GM23338 (cell line): ENCODE data around the gene SLC37A2. TPM values are rescaled to one million over a fixed set of nuclear protein-coding genes. Genes with fewer than 3 reads are reported as not detected.

Source experiments
- ATAC-seq: fragments of 200-7000 bp; cut with Tn5 transposase; 3 replicates; pipeline ENCODE4 v1.9.1; 2020
- DNase-seq: peaks from one replicate; pipeline ENCODE4 v3.0.0-alpha.2; 2015; ENCODE audit warnings: low spot score
- H2AFZ ChIP-seq: fragments of 200-600 bp; sonication (generic); 2 replicates; pipeline ENCODE4 v1.8.0; 2016; ENCODE audit warnings: antibody characterized with exemption, mild to moderate bottlenecking, moderate library complexity
- H3F3A ChIP-seq: fragments of 200-600 bp; sonication (generic); replicated peaks from 2 replicates; pipeline ENCODE4 v1.8.0; 2017; ENCODE audit warnings: antibody characterized with exemption, mixed run types, low read depth
- H3K27ac ChIP-seq: fragments of 200-600 bp; sonication (generic); 2 replicates; pipeline ENCODE4 v1.6.1; 2016; ENCODE audit warnings: low read depth
- H3K27me3 ChIP-seq: fragments of 200-600 bp; sonication (generic); 2 replicates; pipeline ENCODE4 v1.8.0; 2016; ENCODE audit warnings: mild to moderate bottlenecking, mixed run types, moderate library complexity; ENCODE audit not compliant: insufficient read depth
- H3K36me3 ChIP-seq: fragments of 200-600 bp; sonication (generic); 2 replicates; pipeline ENCODE4 v1.8.0; 2016; ENCODE audit warnings: mild to moderate bottlenecking; ENCODE audit not compliant: insufficient read depth
- H3K4me1 ChIP-seq: fragments of 200-600 bp; sonication (generic); 2 replicates; pipeline ENCODE4 v1.8.0; 2016; ENCODE audit warnings: mild to moderate bottlenecking, moderate library complexity; ENCODE audit not compliant: insufficient read depth
- H3K4me2 ChIP-seq: fragments of 200-600 bp; sonication (generic); 2 replicates; pipeline ENCODE4 v1.7.1; 2017; ENCODE audit warnings: mixed run types
- H3K4me3 ChIP-seq: fragments of 200-600 bp; sonication (generic); 2 replicates; pipeline ENCODE4 v1.6.1; 2016; ENCODE audit warnings: mixed run types
- H3K79me2 ChIP-seq: fragments of 200-600 bp; sonication (generic); replicated peaks from 2 replicates; pipeline ENCODE4 v1.8.0; 2017; ENCODE audit warnings: mild to moderate bottlenecking; ENCODE audit not compliant: insufficient read depth
- H3K9me2 ChIP-seq: fragments of 200-600 bp; sonication (generic); 2 replicates; pipeline ENCODE4 v1.8.0; 2017; ENCODE audit not compliant: insufficient read depth
- H4K20me1 ChIP-seq: fragments of 200-600 bp; sonication (generic); replicated peaks from 2 replicates; pipeline ENCODE4 v1.8.0; 2017; ENCODE audit warnings: mild to moderate bottlenecking; ENCODE audit not compliant: insufficient read depth
- H3K27ac Mint-ChIP-seq: 2 replicates; pipeline ENCODE4 v1.8.0; 2020; ENCODE audit warnings: inconsistent platforms, mild to moderate bottlenecking, moderate library complexity, mixed read lengths
- H3K27me3 Mint-ChIP-seq: 3 replicates; pipeline ENCODE4 v1.8.0; 2022; ENCODE audit warnings: low read depth, mild to moderate bottlenecking, moderate library complexity, mixed read lengths, inconsistent platforms; ENCODE audit not compliant: insufficient read depth, poor library complexity
- H3K36me3 Mint-ChIP-seq: 3 replicates; pipeline ENCODE4 v1.8.0; 2021; ENCODE audit warnings: low read depth, mild to moderate bottlenecking, inconsistent platforms, moderate library complexity, mixed read lengths
- H3K4me1 Mint-ChIP-seq: 3 replicates; pipeline ENCODE4 v1.8.0; 2020; ENCODE audit warnings: mild to moderate bottlenecking, inconsistent platforms, mixed read lengths
- H3K4me3 Mint-ChIP-seq: 3 replicates; pipeline ENCODE4 v1.8.0; 2021; ENCODE audit warnings: moderate library complexity, mild to moderate bottlenecking, inconsistent platforms, mixed read lengths
- H3K9me3 Mint-ChIP-seq: 3 replicates; pipeline ENCODE4 v1.8.0; 2020; ENCODE audit warnings: moderate library complexity, mild to moderate bottlenecking, inconsistent platforms, mixed read lengths
- CREB1 ChIP-seq: fragments of 250-450 bp; sonication (Bioruptor Pico); IDR thresholded peaks from 2 replicates; pipeline ENCODE4 v1.5.0; 2020; ENCODE audit warnings: low read depth, mild to moderate bottlenecking, moderate library complexity
- CTCF ChIP-seq, 2 experiments: fragments of 200-600 bp in 1 of 2; sonication (generic) in 1 of 2; conservative IDR thresholded peaks; 2 replicates each; pipeline versions ENCODE4 v1.5.1 to v1.6.1; 2016 to 2017; ENCODE audit warnings: antibody characterized with exemption in 2 of 2, low read depth in 2 of 2, mild to moderate bottlenecking in 2 of 2, moderate library complexity in 1 of 2
- ETS1 ChIP-seq: IDR thresholded peaks from 2 replicates; pipeline ENCODE4 v1.6.1; 2016; ENCODE audit warnings: antibody characterized with exemption
- EZH2 ChIP-seq: fragments of 200-600 bp; sonication (generic); IDR thresholded peaks from one replicate; pipeline ENCODE4 v1.8.0; 2017; ENCODE audit warnings: antibody characterized with exemption, mild to moderate bottlenecking, low read depth; ENCODE audit not compliant: unreplicated experiment
- EZH2phosphoT487 ChIP-seq: fragments of 200-600 bp; sonication (generic); IDR thresholded peaks from one replicate; pipeline ENCODE4 v1.8.1; 2018; ENCODE audit warnings: antibody characterized with exemption; ENCODE audit not compliant: unreplicated experiment
- JUNB ChIP-seq: IDR thresholded peaks from one replicate; pipeline ENCODE4 v1.6.1; 2016; ENCODE audit warnings: antibody characterized with exemption; ENCODE audit not compliant: unreplicated experiment
- NANOG ChIP-seq: IDR thresholded peaks from 2 replicates; pipeline ENCODE4 v1.6.1; 2016; ENCODE audit warnings: antibody characterized with exemption, borderline replicate concordance
- POLR2AphosphoS5 ChIP-seq: IDR thresholded peaks from 2 replicates; pipeline ENCODE4 v1.6.1; 2016; ENCODE audit warnings: antibody characterized with exemption, low read depth
- STAT1 ChIP-seq: IDR thresholded peaks from one replicate; pipeline ENCODE4 v1.6.1; 2016; ENCODE audit warnings: antibody characterized with exemption; ENCODE audit not compliant: unreplicated experiment
- ZNF114 ChIP-seq: fragments of 250-450 bp; sonication (Bioruptor Pico); IDR thresholded peaks from 2 replicates; pipeline ENCODE4 v1.5.0; 2020; ENCODE audit warnings: mild to moderate bottlenecking, moderate library complexity
- ZNF331 ChIP-seq: fragments of 250-450 bp; sonication (Bioruptor Pico); IDR thresholded peaks from 2 replicates; pipeline ENCODE4 v1.5.0; 2020; ENCODE audit warnings: low read depth, mild to moderate bottlenecking, moderate library complexity
- polyA plus RNA-seq: library from polyadenylated mRNA; unstranded; fragments of >200 nt; fragmentation: Nextera tagmentation; extraction: Ambion mirVana; gene quantifications from 2 replicates; pipeline ENCODE4 v1.2.1, GENCODE V29; 2016
- total RNA-seq: library from RNA; depleted of rRNA; stranded (reverse); fragments of >200 nt; shearing (Covaris generic); gene quantifications from 2 replicates; pipeline ENCODE4 v1.2.3, GENCODE V29; 2014
- TF ChIP-seq, protein P1 (sequence below): fragments of 250-450 bp; sonication (Bioruptor Pico); IDR thresholded peaks from 2 replicates; pipeline ENCODE4 v1.5.0; 2020; ENCODE audit warnings: mild to moderate bottlenecking, moderate library complexity
- TF ChIP-seq, protein P2 (sequence below): IDR thresholded peaks from one replicate; pipeline ENCODE4 v1.6.1; 2018; ENCODE audit warnings: antibody characterized with exemption; ENCODE audit not compliant: unreplicated experiment

The SLC37A2 gene
- total and polyA plus RNA-seq, 2 experiments from 2014 or later: 0.40 to 1.6 TPM

- Histone ChIP-seq H3K4me3 (no peak overlapping the region), H3K27ac (no peak overlapping the region), H4K20me1 (no peaks in the 10 kb centered on the region), H3K4me2 (no peak overlapping the region), H2AFZ (no peak overlapping the region), H3K36me3 (no peaks in the 10 kb centered on the region), H3K79me2 (no peaks in the 10 kb centered on the region), H3K27me3 (no peaks in the 10 kb centered on the region), H3K9me2 (no peaks in the 10 kb centered on the region), H3K4me1 (no peaks in the 10 kb centered on the region), H3F3A (no peaks in the 10 kb centered on the region)
- H3K4me3 Mint-ChIP-seq: no peak overlapping the region
- H3K27me3 Mint-ChIP-seq: peaks cover 18% of the 10 kb centered on the region
- H3K4me1 Mint-ChIP-seq: peaks cover 2% of the 10 kb centered on the region; the same call in 2 of the 3 replicates
- no peaks in the 10 kb centered on the region; the same call in 2 of the 3 replicates for H3K9me3 Mint-ChIP-seq
- no peaks in the 10 kb centered on the region for H3K36me3 Mint-ChIP-seq
- no peak for ATAC-seq
- TF ChIP-seq NANOG (no peak), JUNB (no peak), CREB1 (CRISPR knock-in tag) (no peak), EZH2phosphoT487 (no peak), EZH2 (no peak), CTCF (conservative IDR thresholded peaks at IDR 0.05; ENCODE audit: low read depth in 2 of 2) (no peak), ZNF114 (CRISPR knock-in tag) (no peak), ETS1 (no peak), ZNF331 (CRISPR knock-in tag) (no peak), STAT1 (no peak), POLR2AphosphoS5 (no peak)
- TF ChIP-seq, protein P1, sequence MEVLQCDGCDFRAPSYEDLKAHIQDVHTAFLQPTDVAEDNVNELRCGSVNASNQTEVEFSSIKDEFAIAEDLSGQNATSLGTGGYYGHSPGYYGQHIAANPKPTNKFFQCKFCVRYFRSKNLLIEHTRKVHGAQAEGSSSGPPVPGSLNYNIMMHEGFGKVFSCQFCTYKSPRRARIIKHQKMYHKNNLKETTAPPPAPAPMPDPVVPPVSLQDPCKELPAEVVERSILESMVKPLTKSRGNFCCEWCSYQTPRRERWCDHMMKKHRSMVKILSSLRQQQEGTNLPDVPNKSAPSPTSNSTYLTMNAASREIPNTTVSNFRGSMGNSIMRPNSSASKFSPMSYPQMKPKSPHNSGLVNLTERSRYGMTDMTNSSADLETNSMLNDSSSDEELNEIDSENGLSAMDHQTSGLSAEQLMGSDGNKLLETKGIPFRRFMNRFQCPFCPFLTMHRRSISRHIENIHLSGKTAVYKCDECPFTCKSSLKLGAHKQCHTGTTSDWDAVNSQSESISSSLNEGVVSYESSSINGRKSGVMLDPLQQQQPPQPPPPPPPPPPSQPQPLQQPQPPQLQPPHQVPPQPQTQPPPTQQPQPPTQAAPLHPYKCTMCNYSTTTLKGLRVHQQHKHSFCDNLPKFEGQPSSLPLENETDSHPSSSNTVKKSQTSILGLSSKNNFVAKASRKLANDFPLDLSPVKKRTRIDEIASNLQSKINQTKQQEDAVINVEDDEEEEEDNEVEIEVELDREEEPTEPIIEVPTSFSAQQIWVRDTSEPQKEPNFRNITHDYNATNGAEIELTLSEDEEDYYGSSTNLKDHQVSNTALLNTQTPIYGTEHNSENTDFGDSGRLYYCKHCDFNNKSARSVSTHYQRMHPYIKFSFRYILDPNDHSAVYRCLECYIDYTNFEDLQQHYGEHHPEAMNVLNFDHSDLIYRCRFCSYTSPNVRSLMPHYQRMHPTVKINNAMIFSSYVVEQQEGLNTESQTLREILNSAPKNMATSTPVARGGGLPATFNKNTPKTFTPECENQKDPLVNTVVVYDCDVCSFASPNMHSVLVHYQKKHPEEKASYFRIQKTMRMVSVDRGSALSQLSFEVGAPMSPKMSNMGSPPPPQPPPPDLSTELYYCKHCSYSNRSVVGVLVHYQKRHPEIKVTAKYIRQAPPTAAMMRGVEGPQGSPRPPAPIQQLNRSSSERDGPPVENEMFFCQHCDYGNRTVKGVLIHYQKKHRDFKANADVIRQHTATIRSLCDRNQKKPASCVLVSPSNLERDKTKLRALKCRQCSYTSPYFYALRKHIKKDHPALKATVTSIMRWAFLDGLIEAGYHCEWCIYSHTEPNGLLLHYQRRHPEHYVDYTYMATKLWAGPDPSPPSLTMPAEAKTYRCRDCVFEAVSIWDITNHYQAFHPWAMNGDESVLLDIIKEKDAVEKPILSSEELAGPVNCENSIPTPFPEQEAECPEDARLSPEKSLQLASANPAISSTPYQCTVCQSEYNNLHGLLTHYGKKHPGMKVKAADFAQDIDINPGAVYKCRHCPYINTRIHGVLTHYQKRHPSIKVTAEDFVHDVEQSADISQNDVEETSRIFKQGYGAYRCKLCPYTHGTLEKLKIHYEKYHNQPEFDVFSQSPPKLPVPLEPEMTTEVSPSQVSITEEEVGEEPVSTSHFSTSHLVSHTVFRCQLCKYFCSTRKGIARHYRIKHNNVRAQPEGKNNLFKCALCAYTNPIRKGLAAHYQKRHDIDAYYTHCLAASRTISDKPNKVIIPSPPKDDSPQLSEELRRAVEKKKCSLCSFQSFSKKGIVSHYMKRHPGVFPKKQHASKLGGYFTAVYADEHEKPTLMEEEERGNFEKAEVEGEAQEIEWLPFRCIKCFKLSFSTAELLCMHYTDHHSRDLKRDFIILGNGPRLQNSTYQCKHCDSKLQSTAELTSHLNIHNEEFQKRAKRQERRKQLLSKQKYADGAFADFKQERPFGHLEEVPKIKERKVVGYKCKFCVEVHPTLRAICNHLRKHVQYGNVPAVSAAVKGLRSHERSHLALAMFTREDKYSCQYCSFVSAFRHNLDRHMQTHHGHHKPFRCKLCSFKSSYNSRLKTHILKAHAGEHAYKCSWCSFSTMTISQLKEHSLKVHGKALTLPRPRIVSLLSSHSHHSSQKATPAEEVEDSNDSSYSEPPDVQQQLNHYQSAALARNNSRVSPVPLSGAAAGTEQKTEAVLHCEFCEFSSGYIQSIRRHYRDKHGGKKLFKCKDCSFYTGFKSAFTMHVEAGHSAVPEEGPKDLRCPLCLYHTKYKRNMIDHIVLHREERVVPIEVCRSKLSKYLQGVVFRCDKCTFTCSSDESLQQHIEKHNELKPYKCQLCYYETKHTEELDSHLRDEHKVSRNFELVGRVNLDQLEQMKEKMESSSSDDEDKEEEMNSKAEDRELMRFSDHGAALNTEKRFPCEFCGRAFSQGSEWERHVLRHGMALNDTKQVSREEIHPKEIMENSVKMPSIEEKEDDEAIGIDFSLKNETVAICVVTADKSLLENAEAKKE (CRISPR knock-in tag): no peak
- TF ChIP-seq, protein P2, sequence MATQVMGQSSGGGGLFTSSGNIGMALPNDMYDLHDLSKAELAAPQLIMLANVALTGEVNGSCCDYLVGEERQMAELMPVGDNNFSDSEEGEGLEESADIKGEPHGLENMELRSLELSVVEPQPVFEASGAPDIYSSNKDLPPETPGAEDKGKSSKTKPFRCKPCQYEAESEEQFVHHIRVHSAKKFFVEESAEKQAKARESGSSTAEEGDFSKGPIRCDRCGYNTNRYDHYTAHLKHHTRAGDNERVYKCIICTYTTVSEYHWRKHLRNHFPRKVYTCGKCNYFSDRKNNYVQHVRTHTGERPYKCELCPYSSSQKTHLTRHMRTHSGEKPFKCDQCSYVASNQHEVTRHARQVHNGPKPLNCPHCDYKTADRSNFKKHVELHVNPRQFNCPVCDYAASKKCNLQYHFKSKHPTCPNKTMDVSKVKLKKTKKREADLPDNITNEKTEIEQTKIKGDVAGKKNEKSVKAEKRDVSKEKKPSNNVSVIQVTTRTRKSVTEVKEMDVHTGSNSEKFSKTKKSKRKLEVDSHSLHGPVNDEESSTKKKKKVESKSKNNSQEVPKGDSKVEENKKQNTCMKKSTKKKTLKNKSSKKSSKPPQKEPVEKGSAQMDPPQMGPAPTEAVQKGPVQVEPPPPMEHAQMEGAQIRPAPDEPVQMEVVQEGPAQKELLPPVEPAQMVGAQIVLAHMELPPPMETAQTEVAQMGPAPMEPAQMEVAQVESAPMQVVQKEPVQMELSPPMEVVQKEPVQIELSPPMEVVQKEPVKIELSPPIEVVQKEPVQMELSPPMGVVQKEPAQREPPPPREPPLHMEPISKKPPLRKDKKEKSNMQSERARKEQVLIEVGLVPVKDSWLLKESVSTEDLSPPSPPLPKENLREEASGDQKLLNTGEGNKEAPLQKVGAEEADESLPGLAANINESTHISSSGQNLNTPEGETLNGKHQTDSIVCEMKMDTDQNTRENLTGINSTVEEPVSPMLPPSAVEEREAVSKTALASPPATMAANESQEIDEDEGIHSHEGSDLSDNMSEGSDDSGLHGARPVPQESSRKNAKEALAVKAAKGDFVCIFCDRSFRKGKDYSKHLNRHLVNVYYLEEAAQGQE: no peak
- no peak overlapping the region for H3K27ac Mint-ChIP-seq
- no peak for DNase-seq
Observed at GRCh38 chr11:125078016-125078415, 14.9 kb downstream of the SLC37A2 start.
